ENCODE results near the gene DDX10. TPM values are rescaled to one million over a fixed set of nuclear protein-coding genes. Genes with fewer than 3 reads are reported as not detected.

DDX10 gene
- total and polyA plus RNA-seq, 2 of the 8 experiments (the other 6 are each of a cell fraction or from before 2014, with no cell fraction given): 49.2 to 52.2 TPM

DNA sequence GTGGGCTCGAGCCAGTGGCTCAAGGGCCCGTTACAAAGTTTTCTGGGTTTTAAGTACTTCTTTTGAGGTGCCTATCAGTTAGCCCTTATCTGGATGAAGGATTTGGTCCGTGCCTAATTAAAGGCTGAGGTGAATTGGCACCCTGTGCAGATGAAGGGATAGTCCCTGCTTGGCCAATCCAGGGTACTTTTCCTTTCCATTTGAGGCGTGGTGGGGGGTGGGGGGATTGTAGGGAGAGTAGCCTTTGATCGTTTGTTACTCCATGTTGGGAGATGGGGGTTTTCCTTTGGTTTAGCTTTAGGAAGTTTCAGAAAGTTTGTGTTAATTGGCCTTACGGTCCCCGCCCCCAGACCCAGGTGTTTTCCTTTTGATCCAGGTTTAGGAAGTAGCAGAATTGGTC lies 170.8 kb downstream of the DDX10 start:
- no peak overlapping the region for H3K27ac ChIP-seq (ENCODE audit: low read depth, low read length)
- no peak overlapping the region for H2BK20ac ChIP-seq (ENCODE audit: low read length)
- DNase-seq (ENCODE audit: low read depth in 1 of 2, low spot score in 2 of 2) (no peak), FAIRE-seq (no peak)
- TF ChIP-seq CREB1 (IDR thresholded peaks at IDR 0.05) (no peak), TEAD4 (IDR thresholded peaks at IDR 0.05; ENCODE audit: low read depth, low read length) (no peak), ASH2L (IDR thresholded peaks at IDR 0.05; ENCODE audit: low read length) (no peak), RXRA (IDR thresholded peaks at IDR 0.05; ENCODE audit: insufficient read depth, low read depth, low read length) (no peak), ATF3 (IDR thresholded peaks at IDR 0.05; ENCODE audit: insufficient read depth, low read depth, low read length) (no peak), EGR1 (IDR thresholded peaks at IDR 0.05; ENCODE audit: borderline replicate concordance, low read depth, low read length) (no peak)
- CTCF ChIA-PET (ENCODE audit: partially characterized antibody): interaction anchor here (0.7 to 1.5 kb wide), 3 partner anchors 21 to 869 kb away, joined by 3 to 6 read pairs (median 3); no protein-coding TSS in a partner anchor
- H3K4me3 ChIP-seq (ENCODE audit: extremely low read depth in 1 of 4, insufficient read depth in 2 of 4, low read depth in 3 of 4, low read length in 4 of 4): no peak overlapping the region
- H3K36me3 ChIP-seq (ENCODE audit: control insufficient read depth in 2 of 4, insufficient read depth in 4 of 4, low read length in 3 of 4): no peaks in the 10 kb centered on the region; a peak in 1 of 8 replicates
- H4K91ac ChIP-seq (replicated peaks; ENCODE audit: insufficient read length, low read length): no peak overlapping the region
- H4K8ac ChIP-seq (ENCODE audit: extremely low read depth, insufficient read depth, low read length): no peak overlapping the region
- H3K79me1 ChIP-seq (ENCODE audit: low read depth, low read length): no peaks in the 10 kb centered on the region
- H3K79me2 ChIP-seq (ENCODE audit: control insufficient read depth in 1 of 2, insufficient read depth in 2 of 2, low read length in 2 of 2): no peaks in the 10 kb centered on the region
- no peak overlapping the region for H2BK120ac ChIP-seq (replicated peaks; ENCODE audit: low read depth, low read length)
- H2BK15ac ChIP-seq (ENCODE audit: low read length): no peak overlapping the region
- H2BK12ac ChIP-seq (ENCODE audit: low read depth, low read length): no peak overlapping the region
- no peak overlapping the region for H3K56ac ChIP-seq (replicated peaks; ENCODE audit: insufficient read length, low read depth, low read length)
- peaks cover 0 to 1% (median 0%) of the 10 kb centered on the region in 4 experiments; a peak in 1 of 7 replicates for H3K27me3 ChIP-seq (replicated peaks in 1 of 4; ENCODE audit: control insufficient read depth in 3 of 4, extremely low read depth in 1 of 4, insufficient read depth in 3 of 4, low read length in 3 of 4)
- H4K20me1 ChIP-seq (replicated peaks in 1 of 2; ENCODE audit: control insufficient read depth in 1 of 2, insufficient read depth in 2 of 2, low read length in 2 of 2): peaks cover 0 to 1% of the 10 kb centered on the region in 2 experiments
- H3K4me1 ChIP-seq (replicated peaks in 1 of 4; ENCODE audit: control insufficient read depth in 3 of 4, insufficient read depth in 4 of 4, low read length in 3 of 4): no peaks in the 10 kb centered on the region; a peak in 1 of 7 replicates
- no peak overlapping the region for H2AK5ac ChIP-seq (ENCODE audit: low read depth, low read length)
- no peaks in the 10 kb centered on the region for H3K23me2 ChIP-seq (ENCODE audit: low read depth, low read length)
- no peak overlapping the region for H4K5ac ChIP-seq (ENCODE audit: insufficient read length, low read depth, low read length)
- H3K4ac ChIP-seq (replicated peaks; ENCODE audit: insufficient read length, low read depth, low read length): no peak overlapping the region
- H3K14ac ChIP-seq (ENCODE audit: insufficient read length): no peak overlapping the region
- no peak overlapping the region for H3K4me2 ChIP-seq (ENCODE audit: insufficient read depth in 1 of 2, low read depth in 2 of 2, low read length in 2 of 2)
- WGBS, 2 experiments (ENCODE audit: extremely low coverage in 1 of 2, insufficient coverage in 1 of 2, insufficient read length in 1 of 2, insufficient replicate concordance in 2 of 2, low coverage in 1 of 2, low lambda C conversion rate in 2 of 2, missing lambda C conversion rate in 1 of 2): 76% methylated on average over 7 of the region's 7 CpGs; no CpG with 5 or more reads in 1 of the 2 experiments
- POLR2A ChIA-PET (ENCODE audit: partially characterized antibody): no interaction called here
- H2BK5ac ChIP-seq (ENCODE audit: low read depth, low read length): no peak overlapping the region
- H3K23ac ChIP-seq (ENCODE audit: insufficient read length): no peak overlapping the region
- H3K9ac ChIP-seq (replicated peaks in 1 of 4; ENCODE audit: extremely low read depth in 1 of 4, low read depth in 3 of 4, low read length in 3 of 4): no peak overlapping the region
- H2AFZ ChIP-seq (ENCODE audit: low read length): no peak overlapping the region
- H3K9me3 ChIP-seq (ENCODE audit: insufficient read depth in 2 of 2, low read depth in 1 of 2, low read length in 1 of 2): no peaks in the 10 kb centered on the region
- H3K18ac ChIP-seq (ENCODE audit: extremely low read depth, low read length): no peak overlapping the region

Measured in H1 (cell line).